GM19455 (cell line): ENCODE results near the gene EFTUD2.

Experiments
- ATAC-seq: cut with Tn5 transposase; IDR thresholded peaks from one replicate; pipeline ENCODE4 v1.9.1; 2021; ENCODE audit not compliant: unreplicated experiment

The EFTUD2 gene

GRCh38 chr17:44925731-44926697 is 26.8 kb upstream of the EFTUD2 start:
- no peak for ATAC-seq

- ATAC-seq: no peak
Measured at GRCh38 chr17:44924107-44924544, 24.9 kb upstream of the EFTUD2 start.

GRCh38 chr17:44922746-44923470 is 23.7 kb upstream of the EFTUD2 start:
- no peak for ATAC-seq

GRCh38 chr17:44922136-44922535 is 22.9 kb upstream of the EFTUD2 start:
- no peak for ATAC-seq

- no peak for ATAC-seq
Measured at GRCh38 chr17:44921122-44921882, 22.1 kb upstream of the EFTUD2 start.

GRCh38 chr17:44920565-44920940 is 21.3 kb upstream of the EFTUD2 start:
- no peak for ATAC-seq

GRCh38 chr17:44919885-44920564 is 20.8 kb upstream of the EFTUD2 start:
- peak; percentile 64 for ATAC-seq

- ATAC-seq: no peak
Measured at GRCh38 chr17:44919411-44919810, 20.2 kb upstream of the EFTUD2 start.

- no peak for ATAC-seq
Measured at GRCh38 chr17:44918006-44918405, 18.8 kb upstream of the EFTUD2 start.

- ATAC-seq: no peak
Measured at GRCh38 chr17:44917456-44917855, 18.2 kb upstream of the EFTUD2 start.

- no peak for ATAC-seq
Measured at GRCh38 chr17:44916781-44917241, 17.6 kb upstream of the EFTUD2 start.

- ATAC-seq: no peak
Measured at GRCh38 chr17:44915862-44916780, 16.9 kb upstream of the EFTUD2 start.

- no peak for ATAC-seq
Measured at GRCh38 chr17:44915321-44915726, 16.1 kb upstream of the EFTUD2 start, which contains the start of gene GFAP. GFAP (minus strand) TSS chr17:44915500; CDS start chr17:44915486, 14 bp downstream.

- no peak for ATAC-seq
Measured at GRCh38 chr17:44914698-44915271, 15.5 kb upstream of the EFTUD2 start.

GRCh38 chr17:44914148-44914547 is 14.9 kb upstream of the EFTUD2 start:
- ATAC-seq: no peak

- ATAC-seq: no peak
Measured at GRCh38 chr17:44913676-44914075, 14.4 kb upstream of the EFTUD2 start.

GRCh38 chr17:44912763-44913544 is 13.7 kb upstream of the EFTUD2 start:
- no peak for ATAC-seq
